Cardiac muscle cell (in vitro differentiated cells and primary cell): Measurements from ENCODE around the gene RSBN1L. TPM values are rescaled to one million over a fixed set of nuclear protein-coding genes. Genes with fewer than 3 reads are reported as not detected.
"Not testable (repeated sequence)": the region's sequence is repeated elsewhere in the genome, so short reads cannot be mapped to it uniquely, and the experiment has no call there.

Experiments
- DNase-seq, 2 donors: peaks; one replicate each; pipeline versions ENCODE4 v3.0.0 to v3.0.0-alpha.2; 2010 to 2017; ENCODE audit warnings: low read depth in 1 of 2, low spot score in 1 of 2
- H3K27ac ChIP-seq: fragments of 200-600 bp; sonication (generic); 2 replicates; pipeline ENCODE4 v1.5.1; 2016
- H3K27me3 ChIP-seq: fragments of 200-600 bp; sonication (generic); 2 replicates; pipeline ENCODE4 v1.6.0; 2016; ENCODE audit warnings: control low read depth
- H3K36me3 ChIP-seq: fragments of 200-600 bp; sonication (generic); 2 replicates; pipeline ENCODE4 v1.5.1; 2016; ENCODE audit warnings: control low read depth
- H3K4me1 ChIP-seq: fragments of 200-600 bp; sonication (generic); 2 replicates; pipeline ENCODE4 v1.8.1; 2017; ENCODE audit warnings: low read depth, mild to moderate bottlenecking, mixed run types
- H3K4me3 ChIP-seq: fragments of 200-600 bp; sonication (generic); 2 replicates; pipeline ENCODE4 v1.5.1; 2016; ENCODE audit warnings: mild to moderate bottlenecking
- H3K9me3 ChIP-seq: fragments of 200-600 bp; sonication (generic); 2 replicates; pipeline ENCODE4 v1.5.1; 2017; ENCODE audit warnings: low read depth, mild to moderate bottlenecking, control low read depth
- polyA plus RNA-seq: library from polyadenylated mRNA; unstranded; fragments of >200 nt; fragmentation: Nextera tagmentation; extraction: Ambion mirVana; gene quantifications from 2 replicates; pipeline ENCODE4 v1.2.1, GENCODE V29; 2016
- total RNA-seq: library from RNA; depleted of rRNA; stranded (reverse); fragments of >200 nt; gene quantifications from 2 replicates; pipeline ENCODE4 v1.2.3, GENCODE V29; 2016
- TF ChIP-seq, protein P1 (sequence below): IDR thresholded peaks from 2 replicates; pipeline ENCODE4 v1.5.1; 2012; ENCODE audit warnings: low read depth, mild to moderate bottlenecking, low read length

RSBN1L gene
- total and polyA plus RNA-seq, 2 experiments from 2014 or later = 6.6 to 13.6 TPM

DNA sequence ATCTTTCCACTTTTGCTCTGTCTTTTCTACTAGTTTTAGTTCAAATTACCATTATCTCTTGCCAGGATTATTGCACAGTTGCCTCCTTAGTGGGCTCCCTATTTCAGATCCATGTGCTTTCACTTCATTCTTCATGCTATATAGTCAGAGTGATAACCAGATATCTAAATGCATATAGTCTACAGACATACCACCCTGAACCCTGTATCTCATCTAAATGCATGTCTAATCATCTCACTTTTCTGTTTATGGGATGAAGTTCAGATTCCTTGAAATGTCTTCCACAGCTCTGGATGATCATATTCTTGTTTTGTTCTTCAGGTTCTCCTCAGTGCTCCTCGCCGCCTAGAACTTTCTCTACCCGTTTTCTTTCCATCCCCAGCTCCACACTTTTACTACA is 13.8 kb downstream of the RSBN1L start:
- Histone ChIP-seq H3K4me3 (no peak overlapping the region), H3K27ac (no peak overlapping the region), H3K9me3 (no peaks in the 10 kb centered on the region), H3K4me1 (no peaks in the 10 kb centered on the region), H3K27me3 (no peaks in the 10 kb centered on the region), H3K36me3 (peaks cover 7% of the 10 kb centered on the region)
- DNase-seq = no peak
- TF ChIP-seq, protein P1, sequence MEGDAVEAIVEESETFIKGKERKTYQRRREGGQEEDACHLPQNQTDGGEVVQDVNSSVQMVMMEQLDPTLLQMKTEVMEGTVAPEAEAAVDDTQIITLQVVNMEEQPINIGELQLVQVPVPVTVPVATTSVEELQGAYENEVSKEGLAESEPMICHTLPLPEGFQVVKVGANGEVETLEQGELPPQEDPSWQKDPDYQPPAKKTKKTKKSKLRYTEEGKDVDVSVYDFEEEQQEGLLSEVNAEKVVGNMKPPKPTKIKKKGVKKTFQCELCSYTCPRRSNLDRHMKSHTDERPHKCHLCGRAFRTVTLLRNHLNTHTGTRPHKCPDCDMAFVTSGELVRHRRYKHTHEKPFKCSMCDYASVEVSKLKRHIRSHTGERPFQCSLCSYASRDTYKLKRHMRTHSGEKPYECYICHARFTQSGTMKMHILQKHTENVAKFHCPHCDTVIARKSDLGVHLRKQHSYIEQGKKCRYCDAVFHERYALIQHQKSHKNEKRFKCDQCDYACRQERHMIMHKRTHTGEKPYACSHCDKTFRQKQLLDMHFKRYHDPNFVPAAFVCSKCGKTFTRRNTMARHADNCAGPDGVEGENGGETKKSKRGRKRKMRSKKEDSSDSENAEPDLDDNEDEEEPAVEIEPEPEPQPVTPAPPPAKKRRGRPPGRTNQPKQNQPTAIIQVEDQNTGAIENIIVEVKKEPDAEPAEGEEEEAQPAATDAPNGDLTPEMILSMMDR = no peak

DNA sequence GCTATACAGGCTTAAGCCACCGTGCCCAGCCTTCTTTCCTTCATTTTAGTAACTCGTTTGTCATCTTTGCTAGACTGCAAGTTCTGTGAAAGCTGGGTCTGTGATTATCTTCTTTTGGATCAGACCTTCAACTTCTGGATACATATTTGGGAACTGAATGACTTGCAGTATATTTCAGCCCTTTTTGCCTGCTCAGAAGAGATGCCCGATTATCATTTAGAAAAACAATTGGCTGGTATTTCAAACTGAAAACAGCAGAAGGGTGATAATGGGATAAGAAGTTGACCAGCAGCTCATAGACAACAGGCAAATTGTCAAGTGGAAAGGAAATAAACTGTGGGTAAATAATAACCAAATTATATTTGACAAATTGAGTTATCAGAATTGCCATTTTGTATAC is 14.6 kb downstream of the RSBN1L start:
- no peak for DNase-seq
- H3K9me3 ChIP-seq = no peaks in the 10 kb centered on the region
- TF ChIP-seq, protein P1 = no peak
- H3K27ac ChIP-seq = no peak overlapping the region
- no peaks in the 10 kb centered on the region for H3K4me1 ChIP-seq
- H3K4me3 ChIP-seq = no peak overlapping the region
- H3K36me3 ChIP-seq = peaks cover 7% of the 10 kb centered on the region
- no peaks in the 10 kb centered on the region for H3K27me3 ChIP-seq

DNA sequence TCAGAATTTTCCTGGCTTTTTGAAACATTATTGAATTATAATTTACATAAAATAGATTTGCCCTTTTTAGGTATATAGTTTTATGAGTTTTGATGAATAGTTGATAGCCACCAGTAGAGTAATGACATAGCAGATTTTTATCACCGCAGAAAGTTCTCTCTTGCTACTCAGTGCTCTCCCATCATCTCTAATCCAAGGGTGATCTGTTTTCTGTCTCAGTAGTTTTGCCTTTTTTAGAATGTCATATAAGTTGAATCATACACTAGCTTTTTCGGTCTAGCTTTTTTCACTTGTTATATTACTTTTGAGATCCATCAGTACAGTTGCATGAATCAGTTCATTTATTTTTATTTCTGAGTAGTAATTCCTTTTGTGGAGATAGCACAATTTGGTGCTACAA is 17.9 kb downstream of the RSBN1L start:
- H3K27ac ChIP-seq = no peak overlapping the region
- no peaks in the 10 kb centered on the region for H3K9me3 ChIP-seq
- TF ChIP-seq, protein P1 = no peak

DNA sequence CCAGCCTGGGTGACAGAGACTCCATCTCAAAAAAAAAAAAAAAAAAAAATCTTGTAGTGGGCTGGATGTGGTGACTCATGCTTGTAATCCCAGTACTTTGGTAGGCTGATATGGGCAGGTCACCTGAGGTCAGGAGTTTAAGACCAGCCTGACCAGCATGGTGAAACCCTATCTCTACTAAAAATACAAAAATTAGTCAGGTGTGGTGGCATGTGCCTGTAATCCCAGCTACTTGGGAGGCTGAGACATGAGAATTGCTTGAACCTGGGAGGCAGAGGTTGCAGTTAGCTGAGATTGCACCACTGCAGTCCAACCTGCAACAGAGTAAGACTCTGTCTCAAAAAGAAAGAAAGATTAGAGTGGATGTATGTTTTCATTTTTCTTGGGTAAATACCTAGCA is 18.7 kb downstream of the RSBN1L start:
- DNase-seq = peak in 1 of 2 donors; percentile 20
- not testable (repeated sequence) for H3K27ac ChIP-seq, H3K9me3 ChIP-seq, H3K36me3 ChIP-seq, H3K4me3 ChIP-seq, H3K27me3 ChIP-seq, H3K4me1 ChIP-seq

More for the DNA sequence above, 17.9 kb downstream of the RSBN1L start:
- Histone ChIP-seq H3K27me3 (no peaks in the 10 kb centered on the region), H3K4me1 (no peaks in the 10 kb centered on the region), H3K4me3 (no peak overlapping the region), H3K36me3 (no peaks in the 10 kb centered on the region)
- DNase-seq = no peak

DNA sequence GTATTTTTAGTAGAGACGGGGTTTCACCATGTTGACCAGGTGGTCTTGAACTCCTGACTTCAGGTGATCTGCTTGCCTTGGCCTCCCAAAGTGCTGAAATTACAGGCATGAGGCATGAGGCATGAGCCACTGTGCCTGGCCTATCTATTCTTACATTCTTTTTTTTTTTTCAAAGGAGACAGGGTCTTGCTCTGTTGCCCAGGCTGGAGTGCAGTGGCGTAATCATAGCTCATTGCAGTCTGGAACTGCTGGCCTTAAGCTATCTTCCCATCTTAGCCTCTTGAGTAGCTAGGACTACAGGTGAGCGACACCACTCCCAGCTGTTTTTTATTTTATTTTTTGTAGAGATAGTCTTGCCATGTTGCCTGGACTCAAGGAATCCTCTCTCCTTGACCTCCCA is 20.5 kb downstream of the RSBN1L start:
- TF ChIP-seq, protein P1 = no peak
- H3K36me3 ChIP-seq = no peaks in the 10 kb centered on the region
- H3K27ac ChIP-seq = no peak overlapping the region
- H3K9me3 ChIP-seq = no peaks in the 10 kb centered on the region
- H3K4me1 ChIP-seq = peaks cover 2% of the 10 kb centered on the region
- no peak for DNase-seq
- H3K4me3 ChIP-seq = no peak overlapping the region
- H3K27me3 ChIP-seq = no peaks in the 10 kb centered on the region

DNA sequence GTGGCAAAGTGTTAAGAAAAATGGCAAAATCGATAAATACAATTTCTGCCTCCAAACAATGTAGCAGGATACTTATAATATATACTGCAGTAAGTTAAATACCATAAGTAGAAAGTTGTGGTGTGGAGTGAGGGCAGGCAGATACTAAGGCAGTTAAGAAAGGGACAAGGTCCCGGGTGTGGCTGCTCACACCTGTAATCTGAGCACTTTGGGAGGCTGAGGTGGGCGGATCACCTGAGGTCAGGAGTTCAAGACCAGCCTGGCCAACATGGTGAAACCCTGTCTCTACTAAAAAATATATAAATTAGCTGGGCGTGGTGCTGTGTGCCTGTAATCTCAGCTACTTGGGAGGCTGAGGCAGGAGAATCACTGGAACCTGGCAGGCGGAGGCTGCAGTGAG is 21.3 kb downstream of the RSBN1L start:
- not testable (repeated sequence) for H3K9me3 ChIP-seq, H3K27me3 ChIP-seq, DNase-seq, H3K36me3 ChIP-seq, H3K27ac ChIP-seq, H3K4me1 ChIP-seq, H3K4me3 ChIP-seq

DNA sequence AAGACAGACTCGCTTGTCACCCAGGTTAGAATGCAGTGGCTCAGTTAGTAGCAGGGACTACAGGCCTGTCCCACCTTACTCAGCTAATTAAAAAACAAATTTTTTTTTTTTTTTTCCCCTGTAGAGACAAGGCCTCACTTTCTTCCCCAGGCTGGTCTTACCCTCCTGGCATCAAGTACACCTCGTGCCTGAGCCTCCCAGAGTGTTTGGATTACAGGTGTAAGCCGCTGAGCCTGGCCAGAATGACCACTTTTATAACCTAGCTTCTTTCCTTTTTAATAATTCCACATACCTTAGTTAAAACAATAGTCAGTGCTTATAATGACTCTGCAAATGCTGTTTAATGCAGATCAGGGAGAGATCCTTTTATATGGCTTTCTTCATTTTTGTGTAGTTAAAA is 31.3 kb downstream of the RSBN1L start:
- H3K27ac ChIP-seq = peak overlapping the region; percentile 29
- TF ChIP-seq, protein P1 = no peak
- DNase-seq = no peak
- H3K9me3 ChIP-seq = no peaks in the 10 kb centered on the region
- H3K36me3 ChIP-seq = no peaks in the 10 kb centered on the region
- H3K4me1 ChIP-seq = peaks cover 23% of the 10 kb centered on the region
- no peak overlapping the region for H3K4me3 ChIP-seq
- H3K27me3 ChIP-seq = no peaks in the 10 kb centered on the region
